HG03045 (cell line): Measurements from ENCODE around the gene PGM2.
A peak's percentile ranks its signal among the peaks of the same experiment; 100 is the strongest.

ENCODE experiments used
- ATAC-seq: cut with Tn5 transposase; IDR thresholded peaks from one replicate; pipeline ENCODE4 v1.9.1; 2021; ENCODE audit warnings: mild to moderate bottlenecking, moderate library complexity; ENCODE audit not compliant: unreplicated experiment

The PGM2 gene

DNA sequence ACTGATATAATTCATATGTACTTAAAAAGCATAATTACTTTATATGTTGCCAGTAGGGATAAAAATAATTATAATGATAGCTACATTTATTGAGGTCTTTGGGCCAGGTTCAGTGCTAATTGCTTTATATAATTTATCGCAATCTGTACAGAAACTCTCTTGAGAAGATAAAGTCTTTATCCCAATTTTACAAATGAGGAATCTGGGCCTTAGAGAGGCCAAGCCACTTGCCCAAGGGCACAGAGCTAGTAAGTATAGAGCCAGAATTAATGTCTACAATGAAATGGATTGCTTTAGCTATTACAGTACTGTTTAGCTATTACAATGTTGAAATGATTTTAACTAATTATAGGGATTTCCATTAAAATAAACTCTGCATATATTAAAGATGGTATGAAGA lies 33.8 kb downstream of the PGM2 start:
- no peak for ATAC-seq

DNA sequence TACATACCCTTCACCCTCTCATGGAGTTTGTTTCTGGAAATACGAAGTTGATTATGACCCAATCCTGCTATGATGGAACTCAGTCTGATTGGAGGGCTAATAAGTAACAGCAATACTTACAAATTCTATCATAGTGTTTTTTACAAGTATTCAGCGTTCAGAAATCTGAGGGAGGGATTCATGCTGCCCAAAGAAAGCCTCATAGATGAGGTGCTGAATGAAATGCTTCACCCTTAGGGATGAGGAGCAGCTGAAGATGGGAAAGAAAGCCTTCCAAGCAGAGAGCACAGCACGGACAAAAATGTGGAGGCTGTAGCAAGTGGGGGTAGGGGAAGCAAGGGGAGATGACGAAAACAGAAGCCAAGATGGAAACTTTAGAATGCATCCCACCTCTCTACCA lies 36.5 kb downstream of the PGM2 start:
- ATAC-seq = no peak

DNA sequence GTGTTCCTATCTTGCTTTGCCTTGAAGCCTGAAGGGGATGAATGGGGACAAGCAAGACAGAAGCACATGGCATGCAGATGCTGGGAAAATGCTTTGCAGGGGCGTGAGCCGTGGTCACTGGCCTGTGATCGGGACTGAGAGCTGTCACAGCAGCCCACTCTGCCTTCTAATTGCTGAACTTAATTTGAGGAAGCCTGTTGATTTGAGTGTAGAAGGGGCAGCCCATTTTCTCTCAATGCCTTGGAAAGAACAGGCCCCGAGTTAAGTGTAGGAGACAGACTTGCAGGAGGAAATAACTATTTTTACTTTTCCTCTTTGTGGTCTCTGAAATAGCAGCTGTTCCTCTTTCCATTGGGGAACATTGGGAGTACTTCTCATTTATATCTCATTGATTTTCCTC lies 38.3 kb downstream of the PGM2 start:
- no peak for ATAC-seq

DNA sequence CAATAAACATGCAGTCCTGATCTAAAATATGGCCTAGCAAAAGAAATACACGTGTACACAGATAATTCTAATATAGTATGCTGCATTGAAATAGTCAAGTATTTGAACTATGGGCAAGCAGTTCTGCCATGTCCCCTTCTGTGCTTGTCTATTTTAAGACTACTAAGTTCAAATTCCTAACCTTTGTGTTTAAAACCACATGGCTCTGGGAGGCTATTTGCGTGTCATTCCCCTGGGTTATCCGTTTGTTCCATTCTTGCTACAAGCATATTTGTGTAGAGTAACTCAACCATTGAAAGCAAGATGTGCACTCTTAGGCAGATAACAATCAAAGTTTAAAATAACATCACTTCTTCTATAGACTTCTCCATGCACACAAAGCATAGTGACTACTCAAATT lies 39.0 kb downstream of the PGM2 start:
- no peak for ATAC-seq

DNA sequence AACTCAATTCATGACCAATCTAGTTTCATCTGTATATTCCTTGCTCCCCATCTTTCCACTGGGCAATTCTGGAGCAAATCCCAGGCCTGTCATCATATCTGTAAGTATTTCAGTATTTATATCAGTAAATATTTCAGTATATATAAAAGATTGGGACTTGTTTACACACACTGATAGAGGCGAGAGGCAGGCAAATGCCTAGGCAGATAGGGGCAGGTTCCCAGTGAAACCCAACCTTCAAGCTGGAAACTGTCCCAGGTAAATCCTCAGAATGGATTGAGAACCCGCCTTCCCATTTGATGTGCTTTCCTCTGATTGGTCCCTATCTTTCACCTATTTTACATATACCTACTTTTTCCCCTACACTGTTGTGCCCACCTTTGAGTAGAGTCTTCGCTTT lies 40.6 kb downstream of the PGM2 start:
- ATAC-seq = no peak

DNA sequence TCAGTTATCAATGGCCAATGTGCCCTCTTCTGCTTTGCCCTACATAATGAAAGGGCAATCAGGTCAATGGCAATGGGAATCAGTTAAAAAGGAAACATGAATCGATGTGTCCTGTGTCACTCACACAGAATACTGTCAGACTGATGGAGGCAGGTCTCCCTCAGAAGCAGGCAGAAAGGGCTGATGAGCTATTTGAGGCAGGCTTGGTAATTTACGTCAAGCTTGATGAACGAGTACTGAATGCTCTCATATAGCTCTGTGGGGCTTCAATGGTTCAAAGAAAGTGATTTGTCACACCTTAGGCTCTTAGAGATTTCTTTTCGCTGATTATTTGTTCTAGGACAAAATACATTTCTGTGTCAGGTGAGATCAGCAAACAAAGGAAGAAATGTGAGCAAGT lies 41.8 kb downstream of the PGM2 start:
- ATAC-seq = no peak

DNA sequence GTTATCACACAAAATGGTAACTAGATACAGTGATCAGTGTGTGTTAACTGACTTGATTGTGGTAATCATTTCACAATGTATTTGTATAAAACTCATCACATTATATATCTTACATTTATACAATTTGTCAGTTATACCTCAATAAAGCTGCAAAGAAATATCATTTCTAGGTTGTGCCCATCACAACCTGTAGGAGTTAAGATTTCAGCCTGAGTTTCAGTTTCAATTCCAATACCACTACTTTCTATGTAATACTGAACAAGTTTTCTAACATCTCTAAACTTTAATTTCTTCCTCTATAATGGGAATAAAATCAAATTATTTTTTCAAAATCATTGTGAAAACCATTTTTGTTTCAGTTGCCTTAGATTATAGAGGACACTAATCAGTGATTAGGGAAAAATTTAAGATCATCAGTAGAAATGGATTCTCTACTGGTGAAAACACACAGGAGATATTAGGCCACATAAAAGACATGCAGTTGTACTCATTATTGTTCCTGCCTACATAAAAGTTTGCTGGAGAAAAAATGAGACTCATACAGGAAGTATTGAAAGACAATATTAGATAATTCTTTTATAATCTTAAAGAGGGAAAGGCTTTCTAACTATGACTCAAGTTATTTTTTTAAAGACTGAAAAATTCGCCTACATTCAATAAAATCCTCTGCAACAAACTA lies 46.0 kb downstream of the PGM2 start:
- no peak for ATAC-seq

DNA sequence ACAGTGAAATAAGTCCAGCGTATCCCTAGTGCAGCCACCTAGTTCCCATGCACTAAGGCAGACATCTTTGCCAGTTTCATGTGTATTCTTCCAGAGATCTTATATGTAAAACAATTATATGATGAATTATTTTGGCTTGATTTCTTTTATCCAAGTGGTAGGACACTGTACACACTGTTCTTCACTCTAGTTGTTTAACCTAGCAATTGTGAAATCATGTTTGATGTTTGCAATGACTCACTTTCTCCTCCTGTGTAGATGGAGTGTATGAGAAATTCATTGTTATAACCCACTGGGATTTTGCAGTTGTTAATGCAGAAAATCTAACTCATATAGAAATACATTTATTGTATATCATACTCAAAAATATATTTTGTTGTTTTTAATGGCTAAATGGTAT lies 46.9 kb downstream of the PGM2 start:
- ATAC-seq = no peak

DNA sequence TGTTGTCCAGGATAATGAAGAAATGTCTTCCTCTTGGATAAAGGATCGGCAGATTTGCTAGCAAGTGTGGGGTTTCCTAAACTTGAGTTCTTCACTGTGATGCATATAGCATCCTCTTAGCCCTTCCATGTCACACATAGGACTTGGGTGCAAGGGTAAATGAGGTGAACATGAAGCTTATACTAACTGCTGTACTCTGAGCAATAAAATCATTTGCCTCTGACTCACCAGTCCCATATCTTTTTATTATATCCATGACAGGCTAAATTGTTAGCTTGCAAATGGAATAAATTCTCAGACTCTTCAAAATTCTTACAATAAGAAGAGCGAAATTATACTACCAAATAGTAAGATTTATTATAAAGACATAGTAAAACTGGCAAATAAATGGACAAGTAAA lies 49.7 kb downstream of the PGM2 start:
- no peak for ATAC-seq

DNA sequence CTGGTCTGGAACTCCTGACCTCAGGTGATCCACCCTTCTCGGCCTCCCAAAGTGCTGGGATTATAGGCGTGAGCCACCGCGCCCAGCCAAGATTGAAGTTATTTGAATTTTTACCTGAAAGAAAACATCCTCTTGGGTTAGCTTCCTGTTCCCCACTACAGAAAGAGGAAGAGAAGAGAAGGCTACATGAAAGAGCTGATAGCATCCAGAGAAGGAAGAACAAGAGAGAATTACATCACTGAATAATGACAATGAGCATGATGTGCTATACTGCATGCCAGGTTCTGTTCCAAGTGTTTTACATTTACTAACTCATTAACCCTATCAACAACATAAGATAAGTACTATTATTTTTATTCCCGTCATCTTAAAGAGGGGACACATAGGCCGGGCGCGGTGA lies 52.9 kb downstream of the PGM2 start:
- ATAC-seq = no peak

DNA sequence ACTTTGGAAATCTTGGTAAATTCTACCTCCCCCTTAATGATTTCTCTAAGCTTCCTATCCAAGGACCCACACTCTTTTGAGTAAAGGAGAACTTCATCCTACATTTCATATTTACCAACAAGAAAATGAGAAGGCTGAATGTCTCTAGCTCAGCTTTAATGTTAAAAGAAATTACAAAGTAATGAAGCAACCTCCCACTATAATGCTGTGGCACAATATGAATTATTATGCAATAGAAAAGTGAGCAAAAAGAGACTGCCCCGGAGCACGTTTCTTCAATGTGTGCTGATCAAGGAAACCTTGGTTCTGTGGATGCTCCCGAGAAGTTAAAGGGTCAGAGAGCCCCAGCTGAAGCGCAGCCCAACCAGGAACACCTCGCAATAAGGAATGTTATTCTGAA lies 55.3 kb downstream of the PGM2 start:
- ATAC-seq = no peak

DNA sequence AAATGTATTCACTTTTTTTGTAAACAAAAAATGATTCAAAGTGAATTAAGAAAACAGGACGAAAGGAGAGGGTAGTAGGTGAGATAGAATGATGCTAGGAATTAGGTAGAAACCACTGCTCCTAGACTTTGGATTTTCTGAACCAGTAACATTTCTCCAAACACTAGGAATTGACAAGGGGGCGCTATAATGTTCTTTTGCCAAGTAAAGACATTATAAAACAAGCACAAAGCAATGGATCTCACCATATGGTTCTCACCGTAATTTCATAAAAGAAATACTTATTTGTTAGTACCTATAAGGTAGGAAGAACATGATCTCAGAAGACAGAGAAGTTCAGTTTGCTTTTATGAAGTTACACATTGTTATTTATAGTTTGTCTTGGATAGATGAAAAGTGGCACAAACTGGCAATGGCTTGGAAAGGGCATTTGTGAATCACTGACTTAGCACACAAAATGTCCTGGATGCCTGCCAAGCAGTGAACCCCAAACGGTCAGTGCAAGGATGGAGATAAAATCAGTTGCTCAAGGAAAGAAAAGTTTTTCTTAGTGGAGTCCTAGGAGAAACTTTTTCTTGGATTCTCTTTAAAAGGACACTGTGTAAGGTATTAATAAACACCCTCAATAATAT lies 56.3 kb downstream of the PGM2 start:
- no peak for ATAC-seq

DNA sequence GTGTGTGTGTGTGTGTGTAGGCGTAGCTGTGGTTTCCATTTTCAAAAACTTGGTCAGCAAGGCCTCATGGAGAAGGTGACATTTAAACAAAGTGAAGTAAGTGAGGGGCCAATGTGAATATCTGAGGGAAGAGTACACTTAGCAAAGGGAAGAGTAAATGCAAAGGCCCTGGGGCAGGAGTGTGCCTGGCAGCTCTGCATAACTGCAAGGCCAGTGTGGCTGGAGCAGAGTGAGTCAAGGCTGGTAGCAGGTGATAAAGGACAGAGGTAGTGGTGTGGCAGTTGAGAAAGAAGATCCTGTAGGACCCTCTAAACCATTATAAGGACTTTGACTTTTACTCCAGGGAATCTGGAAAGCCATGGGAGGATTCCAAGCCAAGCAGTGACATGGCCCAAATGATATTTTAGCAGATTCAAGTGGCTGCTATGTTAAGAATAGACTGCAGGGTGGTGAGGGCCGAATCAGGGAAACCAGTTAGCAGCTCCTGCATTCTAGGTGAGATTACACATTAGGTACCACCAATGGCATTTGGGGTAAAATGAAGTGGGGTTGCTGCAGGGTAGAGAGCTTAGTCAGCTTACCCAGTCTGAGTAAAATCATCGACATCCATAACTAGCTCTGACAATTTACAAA lies 58.5 kb downstream of the PGM2 start:
- no peak for ATAC-seq

DNA sequence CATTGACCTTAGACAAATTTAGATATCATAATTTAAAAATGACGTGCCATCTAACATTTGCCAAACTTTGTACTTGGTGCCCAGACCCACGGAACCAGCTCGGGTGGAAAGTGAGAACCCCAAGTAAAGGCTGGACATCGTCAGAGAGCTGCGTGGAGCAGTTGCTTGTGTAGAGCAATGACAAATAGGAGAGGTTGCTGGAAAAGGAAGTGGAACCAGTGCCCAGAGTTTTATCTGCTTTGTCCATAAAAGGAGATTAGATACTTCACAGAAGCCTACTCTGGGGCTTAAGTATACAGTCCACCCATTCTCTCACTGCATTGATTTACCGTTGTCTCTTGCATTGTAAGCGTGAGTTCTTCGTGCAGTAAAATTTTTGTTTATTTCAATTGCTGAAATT lies 59.0 kb downstream of the PGM2 start:
- no peak for ATAC-seq

DNA sequence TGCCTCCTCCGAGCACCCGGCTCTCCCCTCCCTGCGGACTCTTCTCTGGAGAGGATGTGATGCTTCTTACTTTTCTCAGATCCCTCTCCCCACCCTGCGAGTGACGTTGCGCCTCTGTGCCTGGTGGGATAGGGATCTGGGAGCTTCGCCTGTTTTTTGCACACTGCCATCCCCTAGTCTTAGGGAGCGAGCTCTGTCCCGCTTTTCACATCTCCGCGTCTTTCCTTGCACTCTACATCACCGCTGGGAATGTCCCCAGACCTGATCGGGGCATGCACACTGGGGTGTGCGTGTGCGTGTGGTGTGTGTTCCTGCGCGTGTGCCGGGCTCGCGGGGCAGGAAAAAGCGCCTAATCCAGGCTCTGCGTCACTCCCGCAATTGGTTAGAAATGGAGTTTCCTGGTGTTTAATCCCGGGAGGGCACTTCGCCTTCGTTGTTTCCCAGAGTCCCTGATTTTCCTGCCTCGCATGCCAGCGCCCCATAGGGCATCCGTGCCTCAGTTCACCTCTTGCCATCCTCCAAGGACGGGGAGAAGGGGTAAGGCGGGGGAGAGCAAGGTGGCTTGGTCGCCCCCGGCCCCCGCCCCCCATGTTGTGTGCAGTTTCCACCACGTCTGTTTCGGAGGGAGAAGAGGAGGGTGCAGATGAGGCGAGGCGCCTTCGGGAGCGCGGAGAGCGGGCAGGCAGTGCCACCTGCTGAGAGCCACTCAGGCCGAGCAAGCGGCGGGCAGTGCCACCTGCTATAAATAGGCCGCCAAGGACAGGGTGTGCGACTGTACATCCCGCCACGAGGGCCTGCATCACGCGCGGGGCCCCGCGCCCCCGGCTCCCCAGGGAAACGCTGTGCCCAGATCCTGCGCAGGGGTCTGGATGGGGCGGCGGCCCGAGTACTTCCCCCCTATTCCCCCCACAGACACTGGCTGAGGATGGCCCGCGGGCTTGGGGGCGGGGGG lies 63.6 kb downstream of the PGM2 start:
- peak; percentile 1 for ATAC-seq

DNA sequence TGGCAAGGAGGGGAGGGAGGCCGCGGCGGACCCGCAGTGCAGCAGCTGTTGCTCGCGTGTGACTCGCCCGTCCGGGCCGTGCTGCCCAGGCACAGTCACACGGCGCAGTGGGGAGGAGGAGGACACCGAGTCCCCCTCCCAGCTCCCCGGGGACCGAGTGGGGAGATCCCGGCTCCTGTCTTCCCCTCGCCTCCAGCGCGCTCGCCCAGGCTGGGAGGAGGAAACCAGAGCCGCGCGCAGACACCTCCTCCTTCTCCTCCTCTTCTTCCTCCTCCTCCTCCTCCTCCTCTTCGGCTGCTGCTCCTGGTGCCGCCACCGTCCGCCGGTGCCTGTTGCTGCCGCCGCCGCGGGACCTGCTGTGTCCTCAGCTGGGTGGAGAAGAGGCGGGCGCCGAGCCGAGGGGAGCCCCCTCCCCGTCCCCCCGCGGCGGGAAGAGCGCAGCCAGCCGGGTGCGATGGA lies 64.3 kb downstream of the PGM2 start, which contains the start of gene TBC1D1:
TSS of gene TBC1D1 (plus strand) at position 284 of the 459 bp plus-strand sequence. CDS start 11,012 bp downstream, outside the sequence.
- ATAC-seq = peak; percentile 23

DNA sequence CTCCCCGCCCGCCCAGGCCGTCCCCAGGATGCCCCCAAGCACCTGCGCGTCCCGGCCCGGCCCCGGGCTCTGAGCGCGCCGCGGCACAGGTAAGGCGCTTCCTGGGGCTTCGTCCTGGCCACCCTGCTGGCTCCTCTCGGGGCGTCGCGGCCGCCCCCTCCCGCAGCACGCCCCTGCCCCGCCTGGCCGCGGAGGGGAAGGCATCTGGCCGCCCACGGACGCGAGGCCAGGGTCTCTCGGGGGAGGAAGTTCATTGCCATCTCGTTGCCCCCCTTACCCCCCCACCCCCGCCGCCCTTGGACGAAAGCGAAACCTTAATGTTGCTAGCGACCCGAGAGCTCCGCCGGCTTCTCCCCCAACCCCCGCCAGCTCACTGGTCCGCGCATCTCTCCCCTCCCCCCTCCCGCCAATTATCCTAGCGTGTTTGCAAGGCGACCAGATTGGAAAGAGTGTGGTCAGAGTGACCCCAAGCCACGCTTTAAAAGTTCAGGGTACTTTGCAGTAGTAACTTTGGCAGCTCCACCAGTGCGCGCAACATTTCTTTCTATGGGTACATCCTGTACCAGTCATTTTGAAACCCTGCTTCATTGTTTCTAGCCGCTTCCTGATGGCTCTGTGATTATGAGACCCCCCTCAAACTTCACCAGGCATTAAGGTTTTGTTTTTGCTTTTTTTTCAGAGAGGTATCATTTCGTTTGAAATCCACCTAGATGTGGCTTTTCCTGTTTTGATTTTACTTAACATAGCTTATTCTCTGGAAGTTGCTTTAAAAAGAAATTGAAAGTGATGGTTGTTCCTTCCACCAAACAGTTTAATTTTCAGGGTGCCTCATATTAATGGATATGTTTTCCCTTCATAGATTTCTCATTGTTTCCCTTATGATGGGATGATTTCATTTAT lies 65.0 kb downstream of the PGM2 start:
- ATAC-seq = peak; percentile 48

DNA sequence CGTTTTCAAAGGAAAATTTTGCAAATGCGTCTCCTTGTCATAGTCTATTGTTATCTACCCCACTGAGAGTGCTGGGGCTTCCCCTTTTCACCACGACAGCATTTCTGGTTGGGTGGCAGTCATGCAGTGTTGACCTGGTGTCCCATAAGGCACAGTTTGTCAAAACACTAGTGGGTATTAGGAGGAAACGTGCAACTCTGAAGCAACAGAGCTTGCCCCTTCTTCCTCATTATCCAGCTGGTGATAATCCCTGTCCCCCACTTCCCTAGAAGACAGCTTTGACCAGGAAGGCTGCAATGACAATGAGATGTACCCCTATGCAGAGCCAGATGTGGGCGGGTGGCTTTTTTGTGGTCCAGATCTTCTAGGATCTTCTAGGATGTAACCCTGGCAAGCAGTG lies 66.2 kb downstream of the PGM2 start:
- peak; percentile 57 for ATAC-seq

DNA sequence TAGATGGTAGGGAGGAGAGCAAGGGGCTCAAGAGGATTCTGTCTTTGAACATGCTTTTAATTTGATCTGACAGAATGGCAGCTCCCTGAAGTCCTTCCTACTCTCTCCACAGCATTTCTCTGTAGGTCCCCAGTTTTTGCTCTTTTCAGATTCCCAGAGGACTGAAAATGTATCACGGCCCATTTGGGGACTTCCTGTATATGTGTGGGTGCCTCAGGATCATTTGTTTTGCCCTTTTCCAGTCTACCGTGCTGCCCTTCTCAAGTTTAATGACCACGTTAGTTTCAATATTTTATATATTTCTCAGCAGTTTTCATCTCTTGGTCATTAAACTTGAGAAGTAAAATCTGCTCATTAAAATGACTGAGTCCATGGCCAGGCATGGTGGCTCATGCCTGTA lies 66.7 kb downstream of the PGM2 start:
- no peak for ATAC-seq

DNA sequence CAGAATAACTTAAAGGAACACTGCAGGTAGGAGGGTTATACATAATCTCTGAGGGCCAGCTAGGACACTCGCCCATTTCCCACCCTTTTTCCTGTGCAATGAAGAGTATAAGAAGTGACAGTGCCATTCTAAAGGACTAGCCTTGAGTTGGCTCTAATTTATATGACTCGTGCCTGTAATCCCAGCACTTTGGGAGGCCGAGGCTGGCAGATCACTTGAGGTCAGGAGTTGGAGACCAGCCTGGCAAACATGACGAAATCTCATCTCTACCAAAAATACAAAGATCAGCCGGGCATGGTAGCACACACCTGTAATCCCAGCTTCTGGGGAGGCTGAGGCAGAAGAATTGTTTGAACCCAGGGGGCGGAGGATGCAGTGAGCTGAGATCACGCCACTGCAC lies 68.8 kb downstream of the PGM2 start:
- ATAC-seq = no peak
